Peyer's patch (tissue), 4 donors: ENCODE results near the gene SPRY4. TPM values are rescaled to one million over a fixed set of nuclear protein-coding genes. Genes with fewer than 3 reads are reported as not detected.

Experiments
- DNase-seq, 3 donors: peaks; one replicate each; pipeline ENCODE4 v3.0.0-alpha.2; 2017 to 2019
- H3K27ac ChIP-seq, 4 donors: fragments of 200-600 bp; sonication (generic); one replicate each; pipeline ENCODE4 v1.5.1; 2016 to 2019
- H3K27me3 ChIP-seq, 2 donors: fragments of 200-600 bp; sonication (generic); one replicate each; pipeline ENCODE4 v1.5.1; 2019
- H3K36me3 ChIP-seq, 3 donors: fragments of 200-600 bp; sonication (generic); one replicate each; pipeline ENCODE4 v1.5.1; 2016 to 2019
- H3K4me1 ChIP-seq, 4 donors: fragments of 200-600 bp; sonication (generic); one replicate each; pipeline ENCODE4 v1.5.1; 2016 to 2019
- H3K4me3 ChIP-seq, 4 donors: fragments of 200-600 bp; sonication (generic); 1 replicate in 3 of 4; 2 replicates in 1 of 4; pipeline ENCODE4 v1.5.1; 2016 to 2019; ENCODE audit warnings: mild to moderate bottlenecking in 1 of 4
- H3K9me3 ChIP-seq, 4 donors: fragments of 200-600 bp; sonication (generic); one replicate each; pipeline ENCODE4 v1.5.1; 2016 to 2019; ENCODE audit warnings: mild to moderate bottlenecking in 1 of 4
- CTCF ChIP-seq, 6 experiments: fragments of 450-650 bp in 4 of 6; fragments of 200-600 bp in 2 of 6; sonication (generic) in 1 of 6; IDR thresholded peaks; one replicate each; pipeline ENCODE4 v1.5.1; 2017 to 2019; ENCODE audit warnings: antibody characterized with exemption in 6 of 6, mild to moderate bottlenecking in 3 of 6, moderate library complexity in 1 of 6
- POLR2A ChIP-seq, 2 donors: fragments of 450-650 bp; IDR thresholded peaks; one replicate each; pipeline ENCODE4 v1.5.1; 2017; ENCODE audit warnings: antibody characterized with exemption in 2 of 2, mild to moderate bottlenecking in 2 of 2, moderate library complexity in 2 of 2
- total RNA-seq, 4 donors: library from RNA; depleted of rRNA; stranded (reverse); fragments of >200 nt; gene quantifications; one replicate each; pipeline ENCODE4 v1.1.0, GENCODE V29; 2016

The SPRY4 gene
- total RNA-seq, 4 donors from 2014 or later: 17.5 to 43.3 (median 31.5) TPM

- TF ChIP-seq CTCF (IDR thresholded peaks at IDR 0.05): no peak
- H3K27ac ChIP-seq: peak overlapping the region; percentile 76 to 91 (median 90)
- H3K9me3 ChIP-seq: no peaks in the 10 kb centered on the region
- peaks cover 0 to 17% (median 11%) of the 10 kb centered on the region in 4 donors for H3K4me1 ChIP-seq
- H3K4me3 ChIP-seq: peak overlapping the region; percentile 62 to 74 (median 72)
- DNase-seq: peak in 1 of 3 donors; percentile 51
- H3K36me3 ChIP-seq: no peaks in the 10 kb centered on the region
- no peaks in the 10 kb centered on the region for H3K27me3 ChIP-seq
Measured at GRCh38 chr5:142357469-142358090, 32.8 kb upstream of the SPRY4 start.

- Histone ChIP-seq H3K27me3 (no peaks in the 10 kb centered on the region), H3K27ac (peak overlapping the region; percentile 76 to 91 (median 90)), H3K4me3 (peak overlapping the region; percentile 62 to 74 (median 72)), H3K4me1 (peaks cover 0 to 17% (median 11%) of the 10 kb centered on the region in 4 donors), H3K36me3 (no peaks in the 10 kb centered on the region), H3K9me3 (no peaks in the 10 kb centered on the region)
- peak; percentile 79 to 93 (median 80) for DNase-seq
- TF ChIP-seq POLR2A (IDR thresholded peaks at IDR 0.05): peak; percentile 23 to 68
- TF ChIP-seq CTCF (IDR thresholded peaks at IDR 0.05): no peak
Measured at GRCh38 chr5:142356716-142357468, 32.1 kb upstream of the SPRY4 start.

- Histone ChIP-seq H3K4me1 (peaks cover 0 to 17% (median 11%) of the 10 kb centered on the region in 4 donors), H3K36me3 (no peaks in the 10 kb centered on the region), H3K27ac (peak overlapping the region; percentile 76 to 91 (median 90)), H3K27me3 (no peaks in the 10 kb centered on the region), H3K9me3 (no peaks in the 10 kb centered on the region), H3K4me3 (peak overlapping the region; percentile 62 to 74 (median 72))
- no peak for TF ChIP-seq POLR2A (IDR thresholded peaks at IDR 0.05)
- no peak for TF ChIP-seq CTCF (IDR thresholded peaks at IDR 0.05)
- DNase-seq: peak in 1 of 3 donors; percentile 36
Measured at GRCh38 chr5:142356349-142356715, 31.5 kb upstream of the SPRY4 start.

GRCh38 chr5:142353071-142353472 lies 28.3 kb upstream of the SPRY4 start:
- Histone ChIP-seq H3K4me1 (peaks cover 0 to 13% (median 4%) of the 10 kb centered on the region in 4 donors), H3K9me3 (no peaks in the 10 kb centered on the region), H3K4me3 (no peak overlapping the region), H3K27ac (no peak overlapping the region), H3K27me3 (no peaks in the 10 kb centered on the region), H3K36me3 (no peaks in the 10 kb centered on the region)
- DNase-seq: no peak
- TF ChIP-seq CTCF (IDR thresholded peaks at IDR 0.05) (no peak), POLR2A (IDR thresholded peaks at IDR 0.05) (no peak)

- Histone ChIP-seq H3K27ac (no peak overlapping the region), H3K4me1 (no peaks in the 10 kb centered on the region), H3K9me3 (peaks cover 0 to 7% (median 3%) of the 10 kb centered on the region in 4 donors), H3K4me3 (no peak overlapping the region), H3K36me3 (no peaks in the 10 kb centered on the region), H3K27me3 (no peaks in the 10 kb centered on the region)
- TF ChIP-seq CTCF (IDR thresholded peaks at IDR 0.05): no peak
- TF ChIP-seq POLR2A (IDR thresholded peaks at IDR 0.05): no peak
- no peak for DNase-seq
Measured at GRCh38 chr5:142350021-142350420, 25.2 kb upstream of the SPRY4 start.
